Measurements from ENCODE around the gene TRAF2.
"Not testable (repeated sequence)": the region's sequence is repeated elsewhere in the genome, so short reads cannot be mapped to it uniquely, and the experiment has no call there.

TRAF2 gene, protein sequence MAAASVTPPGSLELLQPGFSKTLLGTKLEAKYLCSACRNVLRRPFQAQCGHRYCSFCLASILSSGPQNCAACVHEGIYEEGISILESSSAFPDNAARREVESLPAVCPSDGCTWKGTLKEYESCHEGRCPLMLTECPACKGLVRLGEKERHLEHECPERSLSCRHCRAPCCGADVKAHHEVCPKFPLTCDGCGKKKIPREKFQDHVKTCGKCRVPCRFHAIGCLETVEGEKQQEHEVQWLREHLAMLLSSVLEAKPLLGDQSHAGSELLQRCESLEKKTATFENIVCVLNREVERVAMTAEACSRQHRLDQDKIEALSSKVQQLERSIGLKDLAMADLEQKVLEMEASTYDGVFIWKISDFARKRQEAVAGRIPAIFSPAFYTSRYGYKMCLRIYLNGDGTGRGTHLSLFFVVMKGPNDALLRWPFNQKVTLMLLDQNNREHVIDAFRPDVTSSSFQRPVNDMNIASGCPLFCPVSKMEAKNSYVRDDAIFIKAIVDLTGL

DNA sequence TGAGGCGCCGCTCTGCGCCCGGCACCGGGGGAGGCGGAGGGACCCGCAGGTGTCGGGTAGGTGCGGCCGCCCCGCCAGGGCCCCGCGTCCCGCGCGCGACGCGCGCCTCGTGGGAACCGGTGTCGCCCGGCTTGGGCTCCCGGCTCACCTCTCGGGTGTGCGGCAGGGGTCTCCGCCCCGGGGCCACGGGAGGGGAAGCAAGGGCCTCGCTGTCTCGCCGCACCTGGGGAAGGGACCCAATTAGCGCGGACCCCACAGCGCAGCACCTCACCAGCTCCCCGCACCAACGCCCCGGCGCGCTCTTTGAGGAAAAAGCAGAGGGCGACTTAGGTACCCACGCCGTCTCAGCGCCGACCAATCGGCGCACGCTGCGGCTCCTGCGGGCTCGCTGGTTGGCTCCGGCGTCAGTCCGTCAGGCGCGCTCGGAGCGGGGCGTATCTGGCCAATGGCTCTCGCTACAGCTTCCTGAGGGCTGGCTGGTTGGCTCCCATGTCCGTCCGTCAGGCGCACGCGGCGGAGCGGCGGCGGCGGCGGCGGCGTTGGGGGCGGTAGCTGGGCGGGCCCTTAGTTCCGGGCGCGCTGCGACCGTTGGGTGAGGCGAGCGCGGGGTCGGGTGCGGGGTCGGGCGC, at the start of gene TRAF2:
TRAF2 (plus strand) TSS at position 567 of the 629 bp plus-strand sequence. CDS start 12,225 bp downstream, outside the sequence.
- DNase-seq: peak; percentile 89

DNA sequence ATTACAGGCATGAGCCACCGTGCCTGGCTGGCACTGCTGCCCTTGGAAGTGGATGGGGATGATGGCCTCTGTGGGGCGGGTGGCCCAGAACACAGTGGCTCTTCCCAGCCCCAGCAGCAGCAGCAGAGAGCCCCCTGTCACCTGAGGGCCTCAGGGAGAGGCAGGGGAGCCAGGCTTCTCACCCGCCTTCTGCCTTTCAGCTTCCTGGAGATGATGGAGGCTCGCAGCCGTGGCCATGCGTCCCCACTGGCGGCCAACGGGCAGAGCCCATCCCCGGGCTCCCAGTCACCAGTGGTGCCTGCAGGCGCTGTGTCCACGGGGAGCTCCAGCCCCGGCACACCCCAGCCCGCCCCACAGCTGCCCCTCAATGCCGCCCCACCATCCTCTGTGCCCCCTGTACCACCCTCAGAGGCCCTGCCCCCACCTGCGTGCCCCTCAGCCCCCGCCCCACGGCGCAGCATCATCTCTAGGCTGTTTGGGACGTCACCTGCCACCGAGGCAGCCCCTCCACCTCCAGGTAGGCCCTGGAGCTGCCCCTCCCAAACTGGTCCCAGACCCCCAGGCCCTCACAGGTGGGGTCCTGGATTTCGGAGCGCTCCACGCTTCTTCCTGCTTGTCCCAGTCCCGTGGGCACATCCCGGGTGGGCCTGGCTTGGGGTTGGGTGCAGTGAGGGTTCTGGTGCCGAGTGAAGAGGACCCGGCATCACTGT, 49.0 kb upstream of the TRAF2 start:
- no peak for DNase-seq

DNA sequence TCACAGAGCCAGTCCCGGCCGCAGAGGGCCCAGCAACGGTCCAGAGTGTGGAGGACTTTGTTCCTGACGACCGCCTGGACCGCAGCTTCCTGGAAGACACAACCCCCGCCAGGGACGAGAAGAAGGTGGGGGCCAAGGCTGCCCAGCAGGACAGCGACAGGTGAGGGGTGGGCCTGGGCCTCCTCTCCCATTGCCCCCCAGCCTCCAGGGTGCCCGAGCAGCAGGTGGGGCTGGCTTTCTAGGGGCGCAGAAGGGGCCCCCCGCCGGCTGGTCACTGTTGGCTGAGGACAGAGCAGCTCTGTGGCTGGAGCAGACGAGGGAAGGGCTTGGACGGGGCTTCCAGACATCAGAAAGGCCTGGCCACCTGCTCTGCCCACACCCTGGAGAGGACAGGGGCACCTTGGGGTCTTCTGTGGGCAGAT, 48.4 kb upstream of the TRAF2 start:
- not testable (repeated sequence) for DNase-seq

DNA sequence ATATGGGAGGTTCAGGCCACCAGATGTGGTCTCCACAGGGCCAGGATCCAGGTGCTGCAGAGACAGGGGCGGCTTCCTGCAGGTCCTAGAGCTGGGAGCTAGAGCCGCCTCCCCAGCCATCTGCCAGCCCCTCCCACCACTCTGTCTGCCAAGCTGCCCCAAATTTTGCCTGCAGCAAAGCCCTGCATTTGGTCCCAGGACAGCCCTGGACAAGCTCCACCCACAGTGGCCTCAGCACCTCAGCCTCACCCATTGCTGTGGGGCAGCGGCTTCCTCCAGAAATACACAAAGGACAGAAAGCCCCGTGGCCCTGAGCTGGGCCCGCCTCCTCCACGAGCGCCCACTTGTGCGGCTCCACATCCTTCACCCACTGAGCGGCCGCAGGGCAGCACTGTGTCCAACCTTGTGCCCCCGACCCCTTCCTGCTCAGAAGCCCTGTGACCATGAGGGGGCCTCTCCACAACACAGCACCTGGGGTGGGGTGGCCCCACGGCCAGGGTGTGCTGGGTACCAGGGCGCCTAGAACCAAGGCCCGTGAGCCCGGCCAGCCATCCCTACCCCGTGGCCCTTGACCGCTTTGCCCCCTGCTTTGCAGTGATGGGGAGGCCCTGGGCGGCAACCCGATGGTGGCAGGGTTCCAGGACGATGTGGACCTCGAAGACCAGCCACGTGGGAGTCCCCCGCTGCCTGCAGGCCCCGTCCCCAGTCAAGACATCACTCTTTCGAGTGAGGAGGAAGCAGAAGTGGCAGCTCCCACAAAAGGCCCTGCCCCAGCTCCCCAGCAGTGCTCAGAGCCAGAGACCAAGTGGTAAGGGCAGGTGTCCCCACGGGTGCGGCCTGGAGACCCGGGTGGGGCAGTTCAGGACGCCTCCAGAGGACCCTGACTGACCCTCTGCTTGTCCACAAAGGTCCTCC, 47.7 kb upstream of the TRAF2 start:
- DNase-seq: no peak

DNA sequence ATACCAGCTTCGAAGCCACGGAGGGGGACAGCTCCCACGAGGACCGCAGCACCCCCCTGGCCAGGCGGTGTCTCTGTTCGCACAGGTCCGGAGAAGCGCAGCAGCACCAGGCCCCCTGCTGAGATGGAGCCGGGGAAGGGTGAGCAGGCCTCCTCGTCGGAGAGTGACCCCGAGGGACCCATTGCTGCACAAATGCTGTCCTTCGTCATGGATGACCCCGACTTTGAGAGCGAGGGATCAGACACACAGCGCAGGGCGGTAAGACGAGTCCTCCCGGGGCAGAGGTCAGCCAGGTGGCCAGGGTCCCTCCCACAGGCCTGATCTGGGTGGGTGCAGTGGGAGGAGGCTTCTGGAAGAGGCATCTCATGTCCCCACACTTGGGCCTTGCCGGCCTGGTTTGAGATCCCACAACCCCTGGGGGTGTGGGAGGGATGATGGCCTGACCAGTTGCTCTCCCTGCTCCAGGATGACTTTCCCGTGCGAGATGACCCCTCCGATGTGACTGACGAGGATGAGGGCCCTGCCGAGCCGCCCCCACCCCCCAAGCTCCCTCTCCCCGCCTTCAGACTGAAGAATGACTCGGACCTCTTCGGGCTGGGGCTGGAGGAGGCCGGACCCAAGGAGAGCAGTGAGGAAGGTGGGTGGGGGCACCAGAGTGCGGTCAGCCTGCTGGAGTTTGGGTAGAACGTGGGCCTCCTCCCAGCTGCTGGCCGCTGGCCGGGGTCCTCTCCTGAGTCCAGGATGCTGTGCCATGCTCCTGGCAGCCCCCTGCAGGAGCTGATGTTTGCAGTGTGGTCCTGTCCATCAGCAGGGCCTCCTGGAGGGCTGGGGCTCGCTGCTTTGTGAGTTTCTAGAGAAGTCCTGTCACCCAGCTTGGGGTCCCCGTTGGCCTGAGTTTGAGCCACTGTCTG, 46.8 kb upstream of the TRAF2 start:
- DNase-seq: no peak

DNA sequence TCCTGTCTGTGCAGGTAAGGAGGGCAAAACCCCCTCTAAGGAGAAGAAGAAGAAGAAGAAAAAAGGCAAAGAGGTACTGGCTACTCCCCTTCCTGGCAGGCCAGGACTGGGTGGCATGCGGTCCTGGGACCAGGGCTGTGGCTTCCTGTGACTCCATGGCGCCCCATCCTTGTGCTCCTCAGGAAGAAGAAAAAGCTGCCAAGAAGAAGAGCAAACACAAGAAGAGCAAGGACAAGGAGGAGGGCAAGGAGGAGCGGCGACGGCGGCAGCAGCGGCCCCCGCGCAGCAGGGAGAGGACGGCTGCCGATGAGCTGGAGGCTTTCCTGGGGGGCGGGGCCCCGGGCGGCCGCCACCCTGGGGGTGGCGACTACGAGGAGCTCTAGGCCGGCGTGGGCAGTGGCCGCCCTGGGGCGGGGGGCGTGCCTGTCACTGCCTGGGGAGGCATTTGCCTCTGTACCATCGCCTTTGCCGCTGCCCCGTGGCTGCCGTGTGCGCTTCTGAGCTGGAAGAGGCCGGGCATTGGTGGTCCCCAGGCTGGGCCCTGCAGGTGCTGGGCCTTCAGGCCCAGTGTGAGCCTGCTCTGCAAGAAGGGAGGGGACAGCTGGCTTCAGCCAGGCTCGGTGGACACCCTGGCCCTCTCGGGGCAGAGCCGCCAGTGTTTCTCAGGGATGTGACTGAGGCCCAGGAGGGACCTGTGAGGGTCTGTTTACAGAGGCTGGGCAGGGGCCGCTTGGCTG, 46.0 kb upstream of the TRAF2 start:
- no peak for DNase-seq

DNA sequence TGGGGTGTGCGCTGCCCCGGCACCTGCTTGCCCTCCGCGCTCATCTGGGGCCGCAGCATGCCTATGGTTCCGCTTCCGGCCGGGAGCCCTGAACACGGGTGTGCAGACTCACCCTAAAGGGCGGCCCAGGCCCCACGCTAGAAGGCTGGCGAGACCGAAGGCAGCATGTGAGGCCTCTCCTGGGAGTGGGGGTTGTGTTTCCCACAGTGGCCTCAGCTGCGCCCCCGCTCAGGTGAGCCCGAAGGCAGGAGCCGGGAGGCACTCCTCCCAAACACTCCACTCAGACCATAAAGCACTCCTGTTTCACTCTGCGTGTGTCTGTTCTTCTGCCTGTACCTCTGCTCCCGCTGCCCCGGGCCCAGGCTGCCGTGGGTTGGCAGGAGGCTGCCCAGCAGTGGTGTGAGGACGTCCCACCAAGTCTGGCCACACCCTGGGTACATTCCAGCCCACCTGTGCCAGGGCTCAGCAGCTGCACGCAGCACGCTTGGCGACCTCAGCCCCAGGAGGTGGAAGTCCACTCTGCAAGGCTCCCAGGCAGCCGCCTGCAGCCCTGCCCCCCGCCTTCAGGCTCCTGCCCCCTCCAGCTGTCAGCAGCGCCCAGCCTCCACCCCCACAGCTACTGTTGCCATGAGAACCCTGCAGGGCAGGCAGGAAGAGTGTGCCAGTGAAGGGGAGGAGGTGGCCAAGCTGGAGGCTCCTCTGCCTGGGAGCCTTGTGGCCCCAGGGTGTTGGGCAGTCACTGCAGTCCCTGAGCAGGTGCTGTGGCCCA, 45.3 kb upstream of the TRAF2 start:
- peak; percentile 18 for DNase-seq

DNA sequence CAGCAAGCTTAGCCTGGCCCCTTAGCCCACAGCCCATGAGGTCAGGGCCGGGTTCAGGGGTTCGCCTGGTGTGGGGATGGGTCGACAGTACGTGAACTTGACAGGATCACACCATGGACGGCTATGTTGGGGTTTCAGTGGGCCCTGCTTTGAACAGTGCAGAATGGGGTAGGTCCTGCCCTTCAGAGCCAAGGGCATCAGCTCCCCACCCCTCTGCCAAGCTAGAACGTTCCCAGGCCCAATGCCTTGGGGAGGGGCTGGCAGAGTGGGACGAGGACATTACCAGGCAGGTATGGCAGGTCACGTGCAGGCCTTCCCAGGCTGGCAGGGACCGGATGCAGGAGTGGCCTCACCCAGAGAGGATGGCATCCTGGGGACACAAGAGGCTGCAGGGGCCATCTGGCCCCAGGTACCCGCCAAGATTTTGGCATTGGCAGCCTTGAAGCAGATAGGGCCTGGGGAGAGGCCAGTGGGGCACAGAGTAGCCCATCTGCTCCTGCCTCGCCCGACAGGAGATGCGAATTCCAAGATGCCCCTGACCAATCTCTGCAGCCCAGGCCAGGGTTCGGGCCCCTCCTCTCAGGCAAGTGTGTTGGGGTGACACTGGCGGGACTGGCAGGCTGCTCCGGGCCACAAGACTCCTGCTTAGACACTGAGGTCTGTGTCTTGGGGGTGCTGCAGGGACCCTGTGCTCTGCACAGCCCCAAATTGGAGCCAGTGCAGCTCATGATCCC, 44.5 kb upstream of the TRAF2 start:
- not testable (repeated sequence) for DNase-seq

DNA sequence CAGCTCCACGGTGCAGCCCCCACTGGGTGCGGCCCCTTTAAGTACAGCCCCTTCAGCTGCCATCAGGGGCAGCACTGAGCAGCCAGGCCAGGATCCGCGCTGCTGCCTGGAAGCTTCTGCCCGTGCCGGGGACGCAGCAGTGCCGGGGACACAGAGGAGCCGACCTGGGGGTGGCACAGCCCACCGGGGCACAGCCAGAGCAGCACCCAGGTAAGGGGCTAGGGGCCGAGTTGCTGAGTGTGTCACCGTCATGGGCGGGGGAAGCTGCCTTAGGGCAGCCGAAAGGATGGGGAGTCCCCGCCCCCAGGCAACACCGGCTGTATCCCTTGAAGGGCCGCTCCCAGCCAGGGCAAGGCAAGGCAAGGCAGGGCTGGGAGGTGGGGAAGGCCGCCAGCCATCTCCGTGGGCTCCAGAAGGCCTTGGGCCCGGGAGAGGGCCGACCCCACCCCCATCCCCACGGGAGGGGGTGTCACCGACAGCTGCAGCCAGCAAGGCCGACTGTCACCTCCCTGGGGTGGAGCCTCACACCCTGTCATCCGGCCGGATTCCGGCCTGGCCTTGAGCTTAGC, 43.9 kb upstream of the TRAF2 start, which contains the start of gene AJM1:
AJM1 (plus strand) TSS at position 99 of the 569 bp plus-strand sequence. CDS start 1,937 bp downstream, outside the sequence.
- DNase-seq: peak; percentile 36

DNA sequence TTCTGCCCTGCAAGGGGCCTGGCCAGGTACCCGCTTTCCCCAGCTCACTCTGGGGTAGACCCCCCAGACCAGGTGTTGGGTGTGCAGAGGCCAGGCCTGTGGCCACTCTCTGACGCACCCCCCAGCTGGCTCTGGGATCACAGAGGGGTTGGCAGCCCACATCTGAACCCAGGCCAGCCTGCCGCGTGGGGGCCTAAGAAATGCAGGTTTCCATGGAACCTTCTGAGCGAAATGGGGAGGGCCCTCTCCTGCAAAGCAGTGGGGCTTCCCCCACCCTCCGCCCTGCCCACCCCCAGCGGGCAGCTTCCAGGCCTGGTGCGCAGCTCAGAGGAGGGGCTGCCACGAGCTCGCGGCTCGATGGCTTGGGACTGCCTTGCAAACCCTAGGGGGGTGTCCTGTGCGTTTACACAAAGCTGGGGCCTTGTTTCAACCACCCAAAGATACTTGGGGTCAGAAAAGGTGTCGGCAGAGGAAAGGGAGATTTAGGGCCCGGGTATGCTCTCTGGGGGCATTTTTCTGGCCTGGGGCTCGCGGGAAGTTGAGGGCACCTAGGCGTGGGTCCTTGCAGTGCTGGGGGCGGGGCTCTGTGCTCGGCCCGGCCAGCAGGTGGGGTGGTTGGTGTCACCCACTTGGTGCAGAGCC, 43.0 kb upstream of the TRAF2 start:
- not testable (repeated sequence) for DNase-seq

DNA sequence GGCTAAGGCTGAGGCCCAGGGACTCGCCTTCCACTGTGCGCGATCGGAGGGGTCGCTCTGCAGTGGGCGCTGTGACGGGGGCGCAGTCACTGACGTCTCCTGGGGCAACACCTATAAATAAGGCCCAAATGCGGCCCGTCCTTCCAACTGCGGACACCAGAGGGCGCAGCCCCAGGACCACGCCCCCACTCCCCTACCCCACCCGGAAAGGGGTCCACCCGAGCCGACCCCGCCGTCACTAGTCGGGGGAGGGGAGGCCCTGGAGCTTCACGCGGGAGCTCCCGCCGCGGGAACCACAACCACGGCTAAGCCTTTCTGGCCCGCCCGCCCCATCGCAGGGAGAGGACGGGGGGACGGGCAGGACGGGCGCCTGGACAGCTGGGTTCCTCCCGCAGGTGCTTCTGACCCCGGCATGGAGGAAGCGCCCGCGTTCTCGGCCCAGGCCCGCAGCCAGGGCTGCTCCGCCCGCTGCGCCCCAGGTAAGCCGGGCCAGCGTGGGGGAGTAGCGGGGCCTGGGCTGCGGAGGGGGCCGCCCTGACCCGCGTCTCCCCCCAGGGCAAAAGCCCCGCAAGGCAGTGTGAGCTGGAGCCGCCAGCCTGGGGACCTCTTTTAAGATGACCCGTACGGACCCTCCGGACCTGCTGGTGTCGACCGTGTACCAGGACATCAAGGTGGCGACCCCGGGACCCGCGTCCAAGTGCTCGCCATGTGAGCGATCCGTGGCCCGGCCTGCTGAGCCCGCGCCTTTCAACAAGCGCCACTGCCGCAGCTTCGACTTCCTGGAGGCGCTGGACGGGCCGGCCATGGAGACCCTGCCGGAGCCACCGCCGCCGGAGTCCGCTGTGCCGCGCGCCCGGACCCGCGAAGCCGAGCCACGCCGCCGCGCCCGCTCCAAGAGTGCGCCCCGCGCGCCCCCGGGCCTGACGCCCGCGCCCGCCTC, 42.2 kb upstream of the TRAF2 start:
- DNase-seq: not testable (repeated sequence)

DNA sequence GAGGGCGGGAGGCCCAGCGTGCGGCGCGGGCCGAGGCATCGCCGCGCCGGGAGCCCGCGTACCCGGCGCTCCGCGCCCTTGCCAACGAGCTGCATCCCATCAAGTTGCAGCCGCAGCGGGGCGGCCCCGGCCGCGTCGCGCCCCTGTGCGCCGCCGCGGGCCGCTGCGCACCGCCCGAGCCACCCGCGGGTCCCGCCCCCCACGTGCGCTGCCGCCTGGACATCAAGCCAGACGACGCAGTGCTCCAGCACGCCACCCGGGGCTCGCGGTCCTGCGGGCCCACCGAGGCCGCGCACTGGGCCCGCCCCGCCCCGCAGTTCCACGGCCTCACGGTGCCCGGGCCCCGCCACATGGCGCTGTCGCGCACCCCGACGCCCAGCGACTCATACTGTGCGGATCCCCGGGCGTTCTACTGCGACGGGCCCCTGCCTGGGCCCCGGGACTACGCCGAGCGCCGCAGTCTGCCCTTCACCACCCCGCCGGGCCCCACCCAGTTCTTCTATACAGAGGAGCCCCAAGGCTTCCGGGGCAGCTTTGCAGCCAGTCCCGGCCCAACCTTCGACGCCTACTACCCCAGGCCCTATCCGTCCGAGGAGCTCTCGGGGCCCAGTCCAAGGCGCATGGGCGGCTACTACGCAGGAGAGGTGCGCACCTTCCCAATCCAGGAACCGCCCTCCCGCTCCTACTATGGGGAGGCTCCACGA, 41.4 kb upstream of the TRAF2 start:
- no peak for DNase-seq

DNA sequence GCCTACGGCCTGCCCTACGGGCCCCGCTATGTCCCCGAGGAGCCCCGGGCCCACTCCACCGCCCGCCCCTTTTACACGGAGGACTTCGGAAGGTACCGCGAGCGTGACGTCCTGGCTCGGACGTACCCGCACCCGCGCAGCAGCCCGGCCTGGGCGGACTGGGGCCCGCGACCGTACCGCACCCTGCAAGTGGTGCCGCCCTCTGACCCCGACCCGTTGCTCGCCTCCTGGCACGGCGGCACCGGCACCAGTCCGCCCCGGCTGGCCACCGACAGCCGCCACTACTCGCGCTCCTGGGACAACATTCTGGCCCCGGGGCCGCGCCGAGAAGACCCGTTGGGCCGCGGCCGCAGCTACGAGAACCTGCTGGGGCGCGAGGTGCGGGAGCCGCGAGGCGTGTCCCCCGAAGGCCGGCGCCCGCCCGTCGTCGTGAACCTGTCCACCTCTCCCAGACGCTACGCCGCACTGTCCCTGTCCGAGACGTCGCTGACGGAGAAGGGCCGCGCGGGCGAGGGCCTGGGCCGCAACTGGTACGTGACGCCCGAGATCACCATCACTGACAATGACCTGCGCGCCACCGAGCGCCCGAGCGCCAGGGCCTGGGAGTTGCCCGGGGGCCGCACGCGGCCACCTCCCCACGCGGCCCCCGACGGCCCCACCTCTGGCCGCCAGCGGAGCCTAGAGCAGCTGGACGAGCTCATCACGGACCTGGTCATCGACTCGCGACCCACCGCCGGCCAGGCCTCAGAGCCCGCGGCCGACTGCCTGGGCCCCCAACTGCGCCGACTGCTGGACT, 40.7 kb upstream of the TRAF2 start:
- no peak for DNase-seq

DNA sequence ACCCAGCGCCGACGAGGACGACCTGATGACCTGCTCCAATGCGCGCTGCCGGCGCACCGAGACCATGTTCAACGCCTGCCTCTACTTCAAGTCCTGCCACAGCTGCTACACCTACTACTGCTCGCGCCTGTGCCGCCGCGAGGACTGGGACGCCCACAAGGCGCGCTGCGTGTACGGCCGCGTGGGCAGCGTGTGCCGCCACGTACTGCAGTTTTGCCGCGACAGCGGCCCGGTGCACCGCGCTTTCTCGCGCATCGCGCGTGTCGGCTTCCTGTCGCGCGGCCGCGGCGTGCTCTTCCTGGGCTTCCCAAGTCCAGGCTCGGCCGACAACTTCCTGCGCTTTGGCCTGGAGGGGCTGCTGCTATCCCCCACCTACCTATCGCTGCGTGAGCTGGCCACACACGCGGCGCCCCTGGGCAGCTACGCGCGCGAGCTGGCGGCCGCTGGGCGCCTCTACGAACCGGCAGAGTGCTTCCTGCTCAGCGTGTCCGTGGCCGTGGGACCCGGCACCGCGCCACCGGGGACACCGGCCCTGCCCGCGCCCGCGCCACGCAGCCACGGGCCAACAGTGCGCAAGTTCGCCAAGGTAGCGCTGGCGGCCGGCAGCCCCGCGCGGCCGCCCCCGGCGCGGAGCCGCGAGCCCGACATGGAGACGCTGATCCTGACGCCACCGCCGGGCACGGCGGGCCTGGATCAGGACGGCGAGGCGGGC, 39.8 kb upstream of the TRAF2 start:
- no peak for DNase-seq
